HepG2 (cell line): Measurements from ENCODE around the gene RPL3. TPM values are rescaled to one million over a fixed set of nuclear protein-coding genes. Genes with fewer than 3 reads are reported as not detected.
A peak's percentile ranks its signal among the peaks of the same experiment; 100 is the strongest.

Source experiments
- FOXA3 ChIP-seq: IDR thresholded peaks from 2 replicates; pipeline ENCODE4 v1.6.1; 2016; ENCODE audit warnings: missing genetic modification reagents, missing compliant biosample characterization
- KLF6 ChIP-seq: IDR thresholded peaks from 2 replicates; pipeline ENCODE4 v1.8.0; 2016; ENCODE audit warnings: missing biosample characterization, missing genetic modification reagents
- MBNL3 ChIP-seq: fragments of 250-450 bp; sonication (Bioruptor Pico); conservative IDR thresholded peaks from 2 replicates; pipeline ENCODE4 v1.8.0; 2022; ENCODE audit warnings: mild to moderate bottlenecking, inconsistent platforms
- MTA3 ChIP-seq: sonication (generic); formaldehyde crosslinking; IDR thresholded peaks from 2 replicates; pipeline ENCODE4 v1.4.0; 2020; ENCODE audit warnings: missing genetic modification reagents
- NBN ChIP-seq: fragments of 450-650 bp; conservative IDR thresholded peaks from 2 replicates; pipeline ENCODE4 v1.6.1; 2017
- PRPF4 ChIP-seq: fragments of 200-400 bp; formaldehyde crosslinking; IDR thresholded peaks from 2 replicates; pipeline ENCODE4 v1.6.1; 2016; ENCODE audit warnings: low read length, low read depth; ENCODE audit not compliant: poor library complexity, severe bottlenecking
- SAP130 ChIP-seq: IDR thresholded peaks from 2 replicates; pipeline ENCODE4 v1.6.1; 2016; ENCODE audit warnings: low read depth
- SRY ChIP-seq: sonication (generic); formaldehyde crosslinking; IDR thresholded peaks from 2 replicates; pipeline ENCODE4 v1.8.0; 2022; ENCODE audit warnings: mild to moderate bottlenecking, missing genetic modification reagents
- TAF1 ChIP-seq: sonication (generic); formaldehyde crosslinking; IDR thresholded peaks from 2 replicates; pipeline ENCODE4 v1.4.0; 2020; ENCODE audit warnings: missing genetic modification reagents
- ZNF224 ChIP-seq: sonication (generic); formaldehyde crosslinking; IDR thresholded peaks from 2 replicates; pipeline ENCODE4 v1.5.0; 2020; ENCODE audit warnings: mild to moderate bottlenecking, missing genetic modification reagents
- ZNF709 ChIP-seq: sonication (generic); formaldehyde crosslinking; IDR thresholded peaks from 2 replicates; pipeline ENCODE4 v1.5.0; 2020; ENCODE audit warnings: mild to moderate bottlenecking, missing genetic modification reagents
- polyA plus RNA-seq, 8 experiments: library from polyadenylated mRNA; depleted of rRNA in 3 of 8; stranded (reverse) in 7 of 8; unstranded in 1 of 8; fragments of >200 nt; fragmentation: Illumina TruSeq in 4 of 8; extraction: Trizol in 4 of 8; gene quantifications; 2 replicates each; pipeline versions ENCODE4 v1.2.1 to v1.2.3, GENCODE V29; 2011 to 2016; ENCODE audit warnings: low read depth in 4 of 8, missing spikeins in 1 of 8, mixed read lengths in 1 of 8; ENCODE audit not compliant: insufficient read depth in 1 of 8
- total RNA-seq, 5 experiments: library from RNA; depleted of rRNA; stranded (reverse); fragments of >200 nt; fragmentation: Illumina TruSeq; extraction: Trizol; gene quantifications; 2 replicates each; pipeline ENCODE4 v1.2.3, GENCODE V29; 2016; ENCODE audit warnings: low read depth in 1 of 5
- TF ChIP-seq, protein P1 (sequence below): sonication (generic); formaldehyde crosslinking; IDR thresholded peaks from 2 replicates; pipeline ENCODE4 v1.5.1; 2020; ENCODE audit warnings: mild to moderate bottlenecking, missing genetic modification reagents, moderate library complexity
- TF ChIP-seq, protein P2 (sequence below): sonication (generic); formaldehyde crosslinking; IDR thresholded peaks from 2 replicates; pipeline ENCODE4 v1.4.0; 2020; ENCODE audit warnings: mild to moderate bottlenecking, missing genetic modification reagents
- TF ChIP-seq, protein P3 (sequence below): sonication (generic); formaldehyde crosslinking; IDR thresholded peaks from 2 replicates; pipeline ENCODE4 v1.8.1; 2023; ENCODE audit warnings: mild to moderate bottlenecking, missing genetic modification reagents
- TF ChIP-seq, protein P4 (sequence below): sonication (generic); IDR thresholded peaks from 2 replicates; pipeline ENCODE4 v1.6.1; 2016; ENCODE audit warnings: low read depth, borderline replicate concordance
- TF ChIP-seq, protein P5 (sequence below): sonication (generic); formaldehyde crosslinking; IDR thresholded peaks from 2 replicates; pipeline ENCODE4 v1.9.0; 2021; ENCODE audit warnings: mild to moderate bottlenecking, missing genetic modification reagents

Gene RPL3
- total and polyA plus RNA-seq, 2 of the 13 experiments (the other 11 are each of a cell fraction or from before 2014, with no cell fraction given) = 1,051 to 3,279 TPM

DNA sequence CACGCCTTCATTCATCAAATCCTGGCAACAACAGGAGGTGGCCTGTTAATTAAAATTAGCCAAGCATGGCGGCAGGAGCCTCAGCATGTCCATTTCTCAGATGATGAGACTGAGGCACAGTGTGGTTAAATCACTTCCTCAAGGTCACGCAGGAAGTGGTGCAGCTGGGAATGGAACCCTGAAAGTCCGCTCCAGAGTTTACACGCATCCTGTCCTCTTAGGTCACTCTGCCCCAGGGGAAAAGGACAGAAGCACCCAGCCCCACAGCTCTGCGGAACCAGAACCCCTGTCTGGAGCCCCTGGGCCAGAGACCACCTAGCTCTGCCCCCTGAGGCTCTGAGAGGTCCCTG is 19.6 kb downstream of the RPL3 start (continued):
- TF ChIP-seq, protein P1, sequence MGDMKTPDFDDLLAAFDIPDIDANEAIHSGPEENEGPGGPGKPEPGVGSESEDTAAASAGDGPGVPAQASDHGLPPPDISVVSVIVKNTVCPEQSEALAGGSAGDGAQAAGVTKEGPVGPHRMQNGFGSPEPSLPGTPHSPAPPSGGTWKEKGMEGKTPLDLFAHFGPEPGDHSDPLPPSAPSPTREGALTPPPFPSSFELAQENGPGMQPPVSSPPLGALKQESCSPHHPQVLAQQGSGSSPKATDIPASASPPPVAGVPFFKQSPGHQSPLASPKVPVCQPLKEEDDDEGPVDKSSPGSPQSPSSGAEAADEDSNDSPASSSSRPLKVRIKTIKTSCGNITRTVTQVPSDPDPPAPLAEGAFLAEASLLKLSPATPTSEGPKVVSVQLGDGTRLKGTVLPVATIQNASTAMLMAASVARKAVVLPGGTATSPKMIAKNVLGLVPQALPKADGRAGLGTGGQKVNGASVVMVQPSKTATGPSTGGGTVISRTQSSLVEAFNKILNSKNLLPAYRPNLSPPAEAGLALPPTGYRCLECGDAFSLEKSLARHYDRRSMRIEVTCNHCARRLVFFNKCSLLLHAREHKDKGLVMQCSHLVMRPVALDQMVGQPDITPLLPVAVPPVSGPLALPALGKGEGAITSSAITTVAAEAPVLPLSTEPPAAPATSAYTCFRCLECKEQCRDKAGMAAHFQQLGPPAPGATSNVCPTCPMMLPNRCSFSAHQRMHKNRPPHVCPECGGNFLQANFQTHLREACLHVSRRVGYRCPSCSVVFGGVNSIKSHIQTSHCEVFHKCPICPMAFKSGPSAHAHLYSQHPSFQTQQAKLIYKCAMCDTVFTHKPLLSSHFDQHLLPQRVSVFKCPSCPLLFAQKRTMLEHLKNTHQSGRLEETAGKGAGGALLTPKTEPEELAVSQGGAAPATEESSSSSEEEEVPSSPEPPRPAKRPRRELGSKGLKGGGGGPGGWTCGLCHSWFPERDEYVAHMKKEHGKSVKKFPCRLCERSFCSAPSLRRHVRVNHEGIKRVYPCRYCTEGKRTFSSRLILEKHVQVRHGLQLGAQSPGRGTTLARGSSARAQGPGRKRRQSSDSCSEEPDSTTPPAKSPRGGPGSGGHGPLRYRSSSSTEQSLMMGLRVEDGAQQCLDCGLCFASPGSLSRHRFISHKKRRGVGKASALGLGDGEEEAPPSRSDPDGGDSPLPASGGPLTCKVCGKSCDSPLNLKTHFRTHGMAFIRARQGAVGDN (CRISPR knock-in tag) = no peak; the same call in 1 of the 2 replicates
- TF ChIP-seq MBNL3 (CRISPR knock-in tag) = no peak
- TF ChIP-seq SAP130 (CRISPR knock-in tag) = no peak
- TF ChIP-seq SRY (CRISPR knock-in tag) = no peak
- TF ChIP-seq, protein P2, sequence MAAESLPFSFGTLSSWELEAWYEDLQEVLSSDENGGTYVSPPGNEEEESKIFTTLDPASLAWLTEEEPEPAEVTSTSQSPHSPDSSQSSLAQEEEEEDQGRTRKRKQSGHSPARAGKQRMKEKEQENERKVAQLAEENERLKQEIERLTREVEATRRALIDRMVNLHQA = no peak
- no peak for TF ChIP-seq TAF1 (CRISPR knock-in tag)
- TF ChIP-seq, protein P3, sequence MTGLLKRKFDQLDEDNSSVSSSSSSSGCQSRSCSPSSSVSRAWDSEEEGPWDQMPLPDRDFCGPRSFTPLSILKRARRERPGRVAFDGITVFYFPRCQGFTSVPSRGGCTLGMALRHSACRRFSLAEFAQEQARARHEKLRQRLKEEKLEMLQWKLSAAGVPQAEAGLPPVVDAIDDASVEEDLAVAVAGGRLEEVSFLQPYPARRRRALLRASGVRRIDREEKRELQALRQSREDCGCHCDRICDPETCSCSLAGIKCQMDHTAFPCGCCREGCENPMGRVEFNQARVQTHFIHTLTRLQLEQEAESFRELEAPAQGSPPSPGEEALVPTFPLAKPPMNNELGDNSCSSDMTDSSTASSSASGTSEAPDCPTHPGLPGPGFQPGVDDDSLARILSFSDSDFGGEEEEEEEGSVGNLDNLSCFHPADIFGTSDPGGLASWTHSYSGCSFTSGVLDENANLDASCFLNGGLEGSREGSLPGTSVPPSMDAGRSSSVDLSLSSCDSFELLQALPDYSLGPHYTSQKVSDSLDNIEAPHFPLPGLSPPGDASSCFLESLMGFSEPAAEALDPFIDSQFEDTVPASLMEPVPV (CRISPR knock-in tag) = no peak
- no peak for TF ChIP-seq NBN
- TF ChIP-seq, protein P4, sequence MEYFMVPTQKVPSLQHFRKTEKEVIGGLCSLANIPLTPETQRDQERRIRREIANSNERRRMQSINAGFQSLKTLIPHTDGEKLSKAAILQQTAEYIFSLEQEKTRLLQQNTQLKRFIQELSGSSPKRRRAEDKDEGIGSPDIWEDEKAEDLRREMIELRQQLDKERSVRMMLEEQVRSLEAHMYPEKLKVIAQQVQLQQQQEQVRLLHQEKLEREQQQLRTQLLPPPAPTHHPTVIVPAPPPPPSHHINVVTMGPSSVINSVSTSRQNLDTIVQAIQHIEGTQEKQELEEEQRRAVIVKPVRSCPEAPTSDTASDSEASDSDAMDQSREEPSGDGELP = peak; percentile 40; the same call in 1 of the 2 replicates
- TF ChIP-seq ZNF224 (CRISPR knock-in tag) = no peak
- no peak for TF ChIP-seq MTA3 (CRISPR knock-in tag)
- TF ChIP-seq FOXA3 (CRISPR knock-in tag) = no peak
- TF ChIP-seq ZNF709 (CRISPR knock-in tag) = no peak
- no peak for TF ChIP-seq PRPF4
- TF ChIP-seq, protein P5, sequence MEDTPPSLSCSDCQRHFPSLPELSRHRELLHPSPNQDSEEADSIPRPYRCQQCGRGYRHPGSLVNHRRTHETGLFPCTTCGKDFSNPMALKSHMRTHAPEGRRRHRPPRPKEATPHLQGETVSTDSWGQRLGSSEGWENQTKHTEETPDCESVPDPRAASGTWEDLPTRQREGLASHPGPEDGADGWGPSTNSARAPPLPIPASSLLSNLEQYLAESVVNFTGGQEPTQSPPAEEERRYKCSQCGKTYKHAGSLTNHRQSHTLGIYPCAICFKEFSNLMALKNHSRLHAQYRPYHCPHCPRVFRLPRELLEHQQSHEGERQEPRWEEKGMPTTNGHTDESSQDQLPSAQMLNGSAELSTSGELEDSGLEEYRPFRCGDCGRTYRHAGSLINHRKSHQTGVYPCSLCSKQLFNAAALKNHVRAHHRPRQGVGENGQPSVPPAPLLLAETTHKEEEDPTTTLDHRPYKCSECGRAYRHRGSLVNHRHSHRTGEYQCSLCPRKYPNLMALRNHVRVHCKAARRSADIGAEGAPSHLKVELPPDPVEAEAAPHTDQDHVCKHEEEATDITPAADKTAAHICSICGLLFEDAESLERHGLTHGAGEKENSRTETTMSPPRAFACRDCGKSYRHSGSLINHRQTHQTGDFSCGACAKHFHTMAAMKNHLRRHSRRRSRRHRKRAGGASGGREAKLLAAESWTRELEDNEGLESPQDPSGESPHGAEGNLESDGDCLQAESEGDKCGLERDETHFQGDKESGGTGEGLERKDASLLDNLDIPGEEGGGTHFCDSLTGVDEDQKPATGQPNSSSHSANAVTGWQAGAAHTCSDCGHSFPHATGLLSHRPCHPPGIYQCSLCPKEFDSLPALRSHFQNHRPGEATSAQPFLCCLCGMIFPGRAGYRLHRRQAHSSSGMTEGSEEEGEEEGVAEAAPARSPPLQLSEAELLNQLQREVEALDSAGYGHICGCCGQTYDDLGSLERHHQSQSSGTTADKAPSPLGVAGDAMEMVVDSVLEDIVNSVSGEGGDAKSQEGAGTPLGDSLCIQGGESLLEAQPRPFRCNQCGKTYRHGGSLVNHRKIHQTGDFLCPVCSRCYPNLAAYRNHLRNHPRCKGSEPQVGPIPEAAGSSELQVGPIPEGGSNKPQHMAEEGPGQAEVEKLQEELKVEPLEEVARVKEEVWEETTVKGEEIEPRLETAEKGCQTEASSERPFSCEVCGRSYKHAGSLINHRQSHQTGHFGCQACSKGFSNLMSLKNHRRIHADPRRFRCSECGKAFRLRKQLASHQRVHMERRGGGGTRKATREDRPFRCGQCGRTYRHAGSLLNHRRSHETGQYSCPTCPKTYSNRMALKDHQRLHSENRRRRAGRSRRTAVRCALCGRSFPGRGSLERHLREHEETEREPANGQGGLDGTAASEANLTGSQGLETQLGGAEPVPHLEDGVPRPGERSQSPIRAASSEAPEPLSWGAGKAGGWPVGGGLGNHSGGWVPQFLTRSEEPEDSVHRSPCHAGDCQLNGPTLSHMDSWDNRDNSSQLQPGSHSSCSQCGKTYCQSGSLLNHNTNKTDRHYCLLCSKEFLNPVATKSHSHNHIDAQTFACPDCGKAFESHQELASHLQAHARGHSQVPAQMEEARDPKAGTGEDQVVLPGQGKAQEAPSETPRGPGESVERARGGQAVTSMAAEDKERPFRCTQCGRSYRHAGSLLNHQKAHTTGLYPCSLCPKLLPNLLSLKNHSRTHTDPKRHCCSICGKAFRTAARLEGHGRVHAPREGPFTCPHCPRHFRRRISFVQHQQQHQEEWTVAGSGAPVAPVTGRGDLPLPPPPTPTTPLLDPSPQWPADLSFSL (CRISPR knock-in tag) = no peak
- TF ChIP-seq KLF6 (CRISPR knock-in tag) = no peak
